ENCODE data around the gene PSTPIP1.
A peak's percentile ranks its signal among the peaks of the same experiment; 100 is the strongest.

GRCh38 chr15:77013776-77014131 lies 18.8 kb downstream of the PSTPIP1 start:
- TF ChIP-seq EZH2 (IDR thresholded peaks at IDR 0.05; ENCODE audit: low read length) = no peak
- TF ChIP-seq, protein P1, sequence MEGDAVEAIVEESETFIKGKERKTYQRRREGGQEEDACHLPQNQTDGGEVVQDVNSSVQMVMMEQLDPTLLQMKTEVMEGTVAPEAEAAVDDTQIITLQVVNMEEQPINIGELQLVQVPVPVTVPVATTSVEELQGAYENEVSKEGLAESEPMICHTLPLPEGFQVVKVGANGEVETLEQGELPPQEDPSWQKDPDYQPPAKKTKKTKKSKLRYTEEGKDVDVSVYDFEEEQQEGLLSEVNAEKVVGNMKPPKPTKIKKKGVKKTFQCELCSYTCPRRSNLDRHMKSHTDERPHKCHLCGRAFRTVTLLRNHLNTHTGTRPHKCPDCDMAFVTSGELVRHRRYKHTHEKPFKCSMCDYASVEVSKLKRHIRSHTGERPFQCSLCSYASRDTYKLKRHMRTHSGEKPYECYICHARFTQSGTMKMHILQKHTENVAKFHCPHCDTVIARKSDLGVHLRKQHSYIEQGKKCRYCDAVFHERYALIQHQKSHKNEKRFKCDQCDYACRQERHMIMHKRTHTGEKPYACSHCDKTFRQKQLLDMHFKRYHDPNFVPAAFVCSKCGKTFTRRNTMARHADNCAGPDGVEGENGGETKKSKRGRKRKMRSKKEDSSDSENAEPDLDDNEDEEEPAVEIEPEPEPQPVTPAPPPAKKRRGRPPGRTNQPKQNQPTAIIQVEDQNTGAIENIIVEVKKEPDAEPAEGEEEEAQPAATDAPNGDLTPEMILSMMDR (optimal IDR thresholded peaks at IDR 0.05 in 1 of 3, IDR thresholded peaks at IDR 0.05 in 1 of 3, conservative IDR thresholded peaks at IDR 0.05 in 1 of 3; ENCODE audit: extremely low read depth in 1 of 3, insufficient read depth in 2 of 3, low read length in 3 of 3) = peak in 1 of 3 experiments; percentile 10
